ENCODE results near the gene RGS6. TPM values are rescaled to one million over a fixed set of nuclear protein-coding genes. Genes with fewer than 3 reads are reported as not detected.
A peak's percentile ranks its signal among the peaks of the same experiment; 100 is the strongest.

Gene RGS6
- polyA plus RNA-seq, 12 donors: 4.9 to 11.4 (median 6.0) TPM; not detected in 1

- no peak for DNase-seq
These were observed 138.2 kb downstream of the RGS6 start for GRCh38 chr14:72070458-72070857.

- no peak for DNase-seq
These were observed 143.6 kb downstream of the RGS6 start for GRCh38 chr14:72075649-72076334.

- no peak for DNase-seq
These were observed 148.9 kb downstream of the RGS6 start for GRCh38 chr14:72081137-72081536.

- no peak for DNase-seq
These were observed 152.7 kb downstream of the RGS6 start for GRCh38 chr14:72084935-72085334.

GRCh38 chr14:72089625-72090024 is 157.4 kb downstream of the RGS6 start:
- DNase-seq: no peak

- DNase-seq: no peak
These were observed 162.8 kb downstream of the RGS6 start for GRCh38 chr14:72094844-72095582.

- no peak for DNase-seq
These were observed 165.0 kb downstream of the RGS6 start for GRCh38 chr14:72097173-72097783.

GRCh38 chr14:72098210-72098609 is 166.0 kb downstream of the RGS6 start:
- no peak for DNase-seq

GRCh38 chr14:72099566-72099965 is 167.3 kb downstream of the RGS6 start:
- no peak for DNase-seq

GRCh38 chr14:72104011-72104613 is 171.9 kb downstream of the RGS6 start:
- DNase-seq: no peak

GRCh38 chr14:72111911-72112310 is 179.7 kb downstream of the RGS6 start:
- no peak for DNase-seq

GRCh38 chr14:72118841-72119240 is 186.6 kb downstream of the RGS6 start:
- DNase-seq: peak; percentile 85

GRCh38 chr14:72120315-72120714 is 188.1 kb downstream of the RGS6 start:
- no peak for DNase-seq

GRCh38 chr14:72123755-72124154 is 191.5 kb downstream of the RGS6 start:
- DNase-seq: no peak

GRCh38 chr14:72124171-72124570 is 191.9 kb downstream of the RGS6 start:
- DNase-seq: no peak

- no peak for DNase-seq
These were observed 193.9 kb downstream of the RGS6 start for GRCh38 chr14:72126091-72126490.

- DNase-seq: no peak
These were observed 194.3 kb downstream of the RGS6 start for GRCh38 chr14:72126561-72126960.

- DNase-seq: no peak
These were observed 196.4 kb downstream of the RGS6 start for GRCh38 chr14:72128629-72129028.

GRCh38 chr14:72129291-72129690 is 197.1 kb downstream of the RGS6 start:
- DNase-seq: no peak

- DNase-seq: no peak
These were observed 208.9 kb downstream of the RGS6 start for GRCh38 chr14:72141084-72141483.

- DNase-seq: no peak
These were observed 210.1 kb downstream of the RGS6 start for GRCh38 chr14:72142328-72142727.

GRCh38 chr14:72146241-72146640 is 214.0 kb downstream of the RGS6 start:
- no peak for DNase-seq
